ENCODE data around the gene TMEM223.

- no peak for TF ChIP-seq CTCF (tag by site-specific recombination; IDR thresholded peaks at IDR 0.05)
- no peak for TF ChIP-seq YY1 (tag by site-specific recombination; IDR thresholded peaks at IDR 0.05)
- TF ChIP-seq KLF16 (tag by site-specific recombination; IDR thresholded peaks at IDR 0.05): no peak
- TF ChIP-seq BCL11A (tag by site-specific recombination; IDR thresholded peaks at IDR 0.05; ENCODE audit: low read depth): no peak
Observed at GRCh38 chr11:62782753-62783152, 9.1 kb downstream of the TMEM223 start.
